ENCODE data around the gene HIVEP3.

HIVEP3 gene

DNA sequence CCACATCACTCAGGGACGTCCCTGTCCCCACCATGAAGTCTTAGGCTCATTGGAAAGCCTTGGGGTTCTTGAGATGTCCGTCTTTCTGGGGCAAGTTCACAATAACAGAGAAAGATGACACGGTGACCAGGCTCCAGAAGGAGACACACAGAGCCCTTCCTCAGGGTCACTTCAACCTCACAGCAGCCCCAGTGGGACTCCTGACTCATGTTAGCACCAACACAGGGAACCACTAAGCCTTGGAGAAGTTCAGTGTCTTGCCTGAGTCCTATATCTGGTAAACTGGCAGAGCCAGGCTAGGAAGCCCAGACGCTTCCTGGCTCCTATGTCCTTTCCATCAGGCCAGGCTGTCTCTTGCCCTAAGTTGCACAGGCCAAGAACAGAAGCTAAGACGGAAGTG, 199.1 kb downstream of the HIVEP3 start:
- TF ChIP-seq, protein P1, sequence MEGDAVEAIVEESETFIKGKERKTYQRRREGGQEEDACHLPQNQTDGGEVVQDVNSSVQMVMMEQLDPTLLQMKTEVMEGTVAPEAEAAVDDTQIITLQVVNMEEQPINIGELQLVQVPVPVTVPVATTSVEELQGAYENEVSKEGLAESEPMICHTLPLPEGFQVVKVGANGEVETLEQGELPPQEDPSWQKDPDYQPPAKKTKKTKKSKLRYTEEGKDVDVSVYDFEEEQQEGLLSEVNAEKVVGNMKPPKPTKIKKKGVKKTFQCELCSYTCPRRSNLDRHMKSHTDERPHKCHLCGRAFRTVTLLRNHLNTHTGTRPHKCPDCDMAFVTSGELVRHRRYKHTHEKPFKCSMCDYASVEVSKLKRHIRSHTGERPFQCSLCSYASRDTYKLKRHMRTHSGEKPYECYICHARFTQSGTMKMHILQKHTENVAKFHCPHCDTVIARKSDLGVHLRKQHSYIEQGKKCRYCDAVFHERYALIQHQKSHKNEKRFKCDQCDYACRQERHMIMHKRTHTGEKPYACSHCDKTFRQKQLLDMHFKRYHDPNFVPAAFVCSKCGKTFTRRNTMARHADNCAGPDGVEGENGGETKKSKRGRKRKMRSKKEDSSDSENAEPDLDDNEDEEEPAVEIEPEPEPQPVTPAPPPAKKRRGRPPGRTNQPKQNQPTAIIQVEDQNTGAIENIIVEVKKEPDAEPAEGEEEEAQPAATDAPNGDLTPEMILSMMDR (IDR thresholded peaks at IDR 0.05; ENCODE audit: low read depth, low read length), result no peak
- H3K4me3 ChIP-seq (ENCODE audit: low read depth, low read length), result no peak overlapping the region

GRCh38 chr1:41719128-41719527, 199.6 kb downstream of the HIVEP3 start:
- TF ChIP-seq, protein P1 (IDR thresholded peaks at IDR 0.05; ENCODE audit: low read depth, low read length), result no peak
- H3K4me3 ChIP-seq (ENCODE audit: low read depth, low read length), result no peak overlapping the region

GRCh38 chr1:41718497-41718896, 200.2 kb downstream of the HIVEP3 start:
- TF ChIP-seq, protein P1 (IDR thresholded peaks at IDR 0.05; ENCODE audit: low read depth, low read length), result no peak
- no peak overlapping the region for H3K4me3 ChIP-seq (ENCODE audit: low read depth, low read length)

DNA sequence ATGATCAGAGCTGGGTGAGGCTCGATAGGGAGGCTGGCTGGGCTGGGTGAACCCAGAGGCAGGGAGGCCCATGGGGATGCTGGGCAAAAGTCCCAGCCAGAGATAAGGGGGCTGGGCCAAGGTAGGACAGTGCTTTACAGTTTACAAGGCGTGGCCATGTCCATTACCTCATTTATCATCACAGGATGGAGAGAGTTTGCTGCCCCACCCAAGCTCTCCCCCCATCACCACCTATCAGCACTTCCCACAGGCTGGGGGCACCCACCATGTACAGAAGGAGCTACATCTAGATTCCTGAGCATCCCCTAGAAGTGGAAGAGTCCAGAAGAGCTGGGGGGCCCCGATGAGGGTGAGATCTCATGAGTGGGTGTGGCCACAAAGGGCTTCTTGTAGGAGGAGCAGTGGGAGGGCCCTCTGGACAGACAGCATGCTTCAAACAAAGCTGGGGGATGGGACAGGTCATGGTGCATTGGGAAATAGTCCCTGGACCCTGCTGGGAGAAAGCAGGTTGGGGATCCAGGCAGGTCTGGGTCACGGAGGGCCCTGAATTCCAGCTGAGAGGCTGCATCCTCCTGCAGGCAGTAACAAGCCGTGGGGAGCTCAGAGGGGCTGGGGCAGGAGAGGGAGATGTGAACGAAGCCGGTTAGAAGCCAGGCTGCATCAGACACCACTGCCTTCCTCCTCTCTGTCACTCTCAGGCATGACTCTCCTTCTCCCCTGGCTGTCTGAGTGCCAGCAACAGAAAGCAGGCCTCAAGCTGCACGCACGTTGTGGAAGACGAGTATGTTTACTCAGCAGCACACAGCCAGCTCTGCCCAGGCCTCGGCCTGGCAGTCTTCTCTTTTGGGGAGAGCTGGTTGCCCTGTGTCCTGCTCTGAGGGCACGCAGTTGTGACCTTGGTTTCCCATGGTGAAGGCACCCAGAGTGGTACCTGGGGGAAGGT, 202.3 kb downstream of the HIVEP3 start:
- TF ChIP-seq, protein P1 (IDR thresholded peaks at IDR 0.05; ENCODE audit: low read depth, low read length), result no peak

GRCh38 chr1:41715441-41716095, 203.2 kb downstream of the HIVEP3 start:
- TF ChIP-seq, protein P1 (IDR thresholded peaks at IDR 0.05; ENCODE audit: low read depth, low read length), result no peak
- H3K4me3 ChIP-seq (ENCODE audit: low read depth, low read length), result no peak overlapping the region

More for the DNA sequence above, 202.3 kb downstream of the HIVEP3 start:
- H3K4me3 ChIP-seq (ENCODE audit: low read depth, low read length), result no peak overlapping the region

DNA sequence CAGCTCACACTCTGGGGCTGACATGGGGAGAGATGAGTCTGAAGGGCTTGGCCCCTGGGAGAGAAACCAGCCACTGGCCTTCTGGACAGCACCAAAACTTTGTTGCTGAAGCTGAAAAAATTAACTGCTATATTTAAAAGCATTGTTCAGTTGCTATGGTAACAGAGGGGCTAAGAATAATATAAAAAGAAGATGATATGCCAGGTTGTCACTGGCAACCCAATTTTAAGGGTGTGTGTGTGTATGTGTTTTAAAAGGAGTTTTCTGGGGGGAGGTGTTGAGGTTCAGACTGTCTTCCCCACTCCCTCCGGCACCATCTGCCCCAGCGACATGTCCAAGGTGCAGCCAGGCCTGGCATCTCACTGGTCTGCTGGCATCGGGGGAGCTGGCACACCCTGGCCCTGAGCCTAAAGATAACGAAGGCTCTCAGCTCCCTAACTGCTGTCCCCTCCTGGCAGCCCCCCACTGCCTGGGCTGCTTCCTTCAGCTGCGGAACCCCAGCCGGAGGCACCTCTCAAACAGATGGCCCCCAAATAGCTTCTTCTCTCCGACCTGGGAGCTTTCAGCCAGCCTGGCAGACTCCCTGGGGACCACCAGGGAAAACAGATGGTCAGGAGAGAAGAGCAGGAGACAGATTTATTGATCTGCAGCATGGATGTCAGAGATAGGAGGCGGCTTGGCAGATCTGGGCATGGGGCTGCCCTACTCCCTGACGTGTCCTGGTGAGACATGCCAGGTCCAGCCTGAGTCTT, 203.9 kb downstream of the HIVEP3 start:
- TF ChIP-seq, protein P1 (IDR thresholded peaks at IDR 0.05; ENCODE audit: low read depth, low read length), result no peak
- no peak overlapping the region for H3K4me3 ChIP-seq (ENCODE audit: low read depth, low read length)

Data from WI38 (cell line).